ENCODE results near the gene CASKIN2. TPM values are rescaled to one million over a fixed set of nuclear protein-coding genes. Genes with fewer than 3 reads are reported as not detected.
A peak's percentile ranks its signal among the peaks of the same experiment; 100 is the strongest.
"Not testable (repeated sequence)": the region's sequence is repeated elsewhere in the genome, so short reads cannot be mapped to it uniquely, and the experiment has no call there.

CASKIN2 gene
- total RNA-seq, 1 experiment from 2014 or later = 25.4 TPM

GRCh38 chr17:75456417-75457046 is 58.8 kb downstream of the CASKIN2 start, which contains the start of gene TMEM94:
Gene TMEM94 (plus strand): TSS chr17:75456635. CDS start chr17:75471906, 15,271 bp downstream.
- Histone ChIP-seq H3K4me3 (peak within 1 kb of the TSS; percentile 88), H3F3A (ENCODE audit: insufficient read depth, low read depth) (peaks cover 43% of the 10 kb centered on the region), H3K27ac (peak within 1 kb of the TSS; percentile 47), H3K36me3 (ENCODE audit: low read depth) (no peaks in the 10 kb centered on the region), H3K79me2 (ENCODE audit: low read depth) (peaks cover 38% of the 10 kb centered on the region), H4K20me1 (ENCODE audit: insufficient read depth) (no peaks in the 10 kb centered on the region), H3K4me2 (peak within 1 kb of the TSS; percentile 87), H3K9me2 (ENCODE audit: insufficient read depth) (no peaks in the 10 kb centered on the region), H2AFZ (peak within 1 kb of the TSS; percentile 97), H3K27me3 (ENCODE audit: insufficient read depth, low read depth) (no peaks in the 10 kb centered on the region), H3K4me1 (replicated peaks; ENCODE audit: insufficient read depth) (peaks cover 49% of the 10 kb centered on the region), H3K9me3 (ENCODE audit: insufficient read depth, low read depth) (no peaks in the 10 kb centered on the region)
- BruUV-seq (replicated peaks) = no TSS peak
- ChIA-PET CTCF (interaction anchor here (0.5 to 1.3 kb wide), 5 partner anchors 13 to 597 kb away, joined by 3 to 6 read pairs (median 4); partner anchors contain the start of genes GRIN2C and MIF4GD), POLR2A (ENCODE audit: unreplicated experiment) (interaction anchor here (0.5 to 1.1 kb wide), 10 partner anchors 18 to 474 kb away, joined by 3 to 33 read pairs (median 4); no protein-coding TSS in a partner anchor)
- intact Hi-C loops (cut with micrococcal nuclease; ENCODE audit: unreplicated experiment) = no loop called here
- no peak for TF ChIP-seq CTCF (conservative IDR thresholded peaks at IDR 0.05)
- no peak for TF ChIP-seq EZH2 (IDR thresholded peaks at IDR 0.05; ENCODE audit: low read depth)
- peak; percentile 91 to 92 for DNase-seq

- CTCF ChIA-PET = interaction anchor here (0.5 to 1.3 kb wide), 6 partner anchors 13 to 596 kb away, joined by 3 to 6 read pairs (median 4); partner anchors contain the start of genes GRIN2C and MIF4GD
- intact Hi-C loops (cut with micrococcal nuclease; ENCODE audit: unreplicated experiment) = no loop called here
- Histone ChIP-seq H3K4me3 (peak overlapping the region; percentile 88), H3K9me3 (ENCODE audit: insufficient read depth, low read depth) (no peaks in the 10 kb centered on the region), H3K27ac (peak overlapping the region; percentile 40; the same call in 1 of the 2 replicates), H2AFZ (peak overlapping the region; percentile 90), H3K4me1 (replicated peaks; ENCODE audit: insufficient read depth) (peaks cover 47% of the 10 kb centered on the region), H3K27me3 (ENCODE audit: insufficient read depth, low read depth) (no peaks in the 10 kb centered on the region), H3K4me2 (peak overlapping the region; percentile 87), H3K79me2 (ENCODE audit: low read depth) (peaks cover 34% of the 10 kb centered on the region), H3K36me3 (ENCODE audit: low read depth) (no peaks in the 10 kb centered on the region), H3K9me2 (ENCODE audit: insufficient read depth) (no peaks in the 10 kb centered on the region), H3F3A (ENCODE audit: insufficient read depth, low read depth) (peaks cover 43% of the 10 kb centered on the region), H4K20me1 (ENCODE audit: insufficient read depth) (no peaks in the 10 kb centered on the region)
- TF ChIP-seq CTCF (conservative IDR thresholded peaks at IDR 0.05) (no peak), EZH2 (IDR thresholded peaks at IDR 0.05; ENCODE audit: low read depth) (no peak)
- POLR2A ChIA-PET (ENCODE audit: unreplicated experiment) = interaction anchor here (0.5 to 1.1 kb wide), 11 partner anchors 18 to 475 kb away, joined by 3 to 33 read pairs (median 4); no protein-coding TSS in a partner anchor
- TSS peak; percentile 85 for BruUV-seq (replicated peaks)
- DNase-seq = no peak
Observed at GRCh38 chr17:75456039-75456416, 59.3 kb downstream of the CASKIN2 start.

GRCh38 chr17:75454672-75455071 is 60.7 kb downstream of the CASKIN2 start:
- intact Hi-C loops (cut with micrococcal nuclease; ENCODE audit: unreplicated experiment); H4K20me1 ChIP-seq (ENCODE audit: insufficient read depth); DNase-seq; H3K27ac ChIP-seq; H3K9me3 ChIP-seq (ENCODE audit: insufficient read depth, low read depth); POLR2A ChIA-PET (ENCODE audit: unreplicated experiment); BruUV-seq (replicated peaks); H3K4me2 ChIP-seq; H3K4me3 ChIP-seq; H3K9me2 ChIP-seq (ENCODE audit: insufficient read depth); H3K36me3 ChIP-seq (ENCODE audit: low read depth); CTCF ChIA-PET; H3K27me3 ChIP-seq (ENCODE audit: insufficient read depth, low read depth); H2AFZ ChIP-seq: not testable (repeated sequence)
- peaks cover 34% of the 10 kb centered on the region for H3K4me1 ChIP-seq (replicated peaks; ENCODE audit: insufficient read depth)
- peaks cover 24% of the 10 kb centered on the region for H3K79me2 ChIP-seq (ENCODE audit: low read depth)
- peaks cover 30% of the 10 kb centered on the region for H3F3A ChIP-seq (ENCODE audit: insufficient read depth, low read depth)
